Endothelial cell of umbilical vein (primary cell): Measurements from ENCODE around the gene HNRNPH1. TPM values are rescaled to one million over a fixed set of nuclear protein-coding genes. Genes with fewer than 3 reads are reported as not detected.

Source experiments
- BruUV-seq: library from RNA; stranded (reverse); fragments of 400-500 nt; replicated peaks from 2 replicates; lab custom pipeline; 2021; lab: Mats Ljungman, UMichigan
- CTCF ChIA-PET: fragments of 300-600, 350-600 bp; sonication (Branson Sonifier 250); formaldehyde crosslinking; loops from one replicate; lab custom pipeline; 2021; ENCODE audit warnings: antibody characterized with exemption, inconsistent platforms; lab: Charles Lee
- POLR2A ChIA-PET: fragments of 300-600, 350-600 bp; sonication (Branson Sonifier 250); formaldehyde crosslinking; loops from one replicate; lab custom pipeline; 2021; ENCODE audit warnings: antibody characterized with exemption, inconsistent platforms; lab: Charles Lee
- DNase-seq: peaks from one replicate; pipeline ENCODE4 v3.0.0-alpha.2; 2011; ENCODE audit warnings: low read depth, low spot score
- FAIRE-seq: peaks from 2 replicates; lab custom pipeline; 2011; peaks lifted over from hg19 to GRCh38; lab: Jason Lieb, UNC
- H2AFZ ChIP-seq: 2 replicates; pipeline ENCODE4 v1.6.0; 2012; ENCODE audit warnings: low read depth, low read length, control low read depth, inconsistent platforms
- H3K27ac ChIP-seq: 2 replicates; pipeline ENCODE4 v1.5.1; 2011; ENCODE audit warnings: low read depth, mild to moderate bottlenecking, control low read depth, low read length, moderate library complexity; ENCODE audit not compliant: insufficient read depth
- H3K27me3 ChIP-seq, 2 experiments: 2 replicates each; pipeline versions ENCODE4 v1.6.0 to v1.6.1; 2011; ENCODE audit warnings: low read length in 2 of 2, mixed read lengths in 1 of 2; ENCODE audit not compliant: control insufficient read depth in 2 of 2, insufficient read depth in 2 of 2
- H3K36me3 ChIP-seq, 2 experiments: 2 replicates in 1 of 2; 3 replicates in 1 of 2; pipeline ENCODE4 v1.5.1; 2011; ENCODE audit warnings: low read length in 2 of 2, mild to moderate bottlenecking in 1 of 2, moderate library complexity in 1 of 2; ENCODE audit not compliant: control insufficient read depth in 2 of 2, insufficient read depth in 2 of 2; ENCODE audit errors: extremely low read depth in 1 of 2
- H3K4me1 ChIP-seq: 3 replicates; pipeline ENCODE4 v1.5.1; 2011; ENCODE audit warnings: mild to moderate bottlenecking, low read length; ENCODE audit not compliant: control insufficient read depth, insufficient read depth; ENCODE audit errors: extremely low read depth
- H3K4me2 ChIP-seq: 2 replicates; pipeline ENCODE4 v1.6.1; 2011; ENCODE audit warnings: low read length, control low read depth, mixed read lengths; ENCODE audit not compliant: insufficient read depth
- H3K4me3 ChIP-seq, 3 experiments: fragments of 200-600 bp in 1 of 3; sonication (generic), shearing (Covaris generic) in 1 of 3; replicated peaks in 1 of 3; 2 replicates each; pipeline ENCODE4 v1.5.1; 2011 to 2016; ENCODE audit warnings: control low read depth in 3 of 3, low read length in 3 of 3, mild to moderate bottlenecking in 2 of 3, inconsistent platforms in 1 of 3, low read depth in 1 of 3, moderate library complexity in 1 of 3; ENCODE audit not compliant: insufficient read depth in 1 of 3
- H3K79me2 ChIP-seq: 2 replicates; pipeline ENCODE4 v1.6.0; 2012; ENCODE audit warnings: low read length, inconsistent platforms; ENCODE audit not compliant: control insufficient read depth, insufficient read depth
- H3K9ac ChIP-seq: replicated peaks from 2 replicates; pipeline ENCODE3; 2011; ENCODE audit warnings: low read length, control low read depth; ENCODE audit not compliant: insufficient read depth; ENCODE audit errors: extremely low read depth
- H3K9me1 ChIP-seq: replicated peaks from 3 replicates; pipeline ENCODE4 v1.6.0; 2011; ENCODE audit warnings: mild to moderate bottlenecking, low read length; ENCODE audit not compliant: control insufficient read depth, insufficient read depth; ENCODE audit errors: extremely low read depth
- H3K9me3 ChIP-seq: replicated peaks from 2 replicates; pipeline ENCODE4 v1.5.1; 2012; ENCODE audit warnings: low read length, inconsistent platforms; ENCODE audit not compliant: control insufficient read depth, insufficient read depth
- H4K20me1 ChIP-seq: replicated peaks from 2 replicates; pipeline ENCODE3; 2011; ENCODE audit warnings: mild to moderate bottlenecking, low read length; ENCODE audit not compliant: control insufficient read depth, insufficient read depth; ENCODE audit errors: extremely low read depth
- EZH2 ChIP-seq: IDR thresholded peaks from 2 replicates; pipeline ENCODE4 v1.6.1; 2012; ENCODE audit warnings: borderline replicate concordance, low read depth, mild to moderate bottlenecking, moderate library complexity, low read length, inconsistent platforms; ENCODE audit not compliant: severe bottlenecking
- FOS ChIP-seq: IDR thresholded peaks from 2 replicates; pipeline ENCODE4 v1.6.1; 2011; ENCODE audit warnings: mild to moderate bottlenecking, low read length, moderate library complexity, borderline replicate concordance; ENCODE audit not compliant: insufficient read depth
- GATA2 ChIP-seq: IDR thresholded peaks from 2 replicates; pipeline ENCODE4 v1.7.0; 2011; ENCODE audit warnings: low read depth, mild to moderate bottlenecking, moderate library complexity, mixed read lengths, low read length; ENCODE audit not compliant: insufficient read length, insufficient read depth
- JUN ChIP-seq: IDR thresholded peaks from 2 replicates; pipeline ENCODE4 v1.6.1; 2011; ENCODE audit warnings: borderline replicate concordance, low read depth; ENCODE audit not compliant: insufficient read length, insufficient read depth
- MAX ChIP-seq: IDR thresholded peaks from 2 replicates; pipeline ENCODE4 v1.6.1; 2011; ENCODE audit not compliant: insufficient read depth, insufficient read length
- MYC ChIP-seq: IDR thresholded peaks from one replicate; pipeline ENCODE4 v1.6.1; 2011; ENCODE audit warnings: mild to moderate bottlenecking, low read depth, low read length
- POLR2A ChIP-seq: IDR thresholded peaks from 2 replicates; pipeline ENCODE4 v1.6.1; 2012; ENCODE audit warnings: low read depth, mild to moderate bottlenecking, control low read depth, low read length
- POLR2AphosphoS5 ChIP-seq: IDR thresholded peaks from 2 replicates; pipeline ENCODE4 v1.6.1; 2012; ENCODE audit warnings: low read depth, mild to moderate bottlenecking, control low read depth, low read length, moderate library complexity; ENCODE audit not compliant: insufficient read depth
- dilution Hi-C: fragments of 300-500 bp; cut with MboI; formaldehyde crosslinking; loops from one replicate; pipeline ENCODE4 v1.15.0; 2019; ENCODE audit warnings: low sequenced_read_pairs; ENCODE audit not compliant: extremely low pct_ligation_motif_present
- intact Hi-C: fragments of 100-400 bp; cut with micrococcal nuclease; formaldehyde crosslinking; loops from one replicate; pipeline ENCODE4 v1.10.0; 2022
- polyA plus RNA-seq, 4 experiments: library from polyadenylated mRNA; depleted of rRNA in 3 of 4; stranded (reverse) in 3 of 4; unstranded in 1 of 4; fragments of >200 nt; gene quantifications; 2 replicates each; pipeline versions ENCODE4 v1.2.1 to v1.2.3, GENCODE V29; 2011 to 2012; ENCODE audit warnings: missing spikeins in 1 of 4
- total RNA-seq: library from RNA; stranded (reverse); gene quantifications from 2 replicates; pipeline ENCODE4 v1.2.3, GENCODE V29; 2021
- TF ChIP-seq, protein P1 (sequence below), 2 donors: IDR thresholded peaks; 1 replicate in 1 of 2; 2 replicates in 1 of 2; pipeline ENCODE4 v1.5.1; 2011; ENCODE audit warnings: low read length in 2 of 2, mild to moderate bottlenecking in 2 of 2, moderate library complexity in 2 of 2, control low read depth in 1 of 2, inconsistent platforms in 1 of 2, low read depth in 1 of 2; ENCODE audit not compliant: insufficient read depth in 1 of 2; ENCODE audit errors: extremely low read depth in 1 of 2

The HNRNPH1 gene
- total and polyA plus RNA-seq, 2 donors (not counting 3 experiments of a cell fraction or from before 2014, with no cell fraction given) = 348 to 993 TPM

DNA sequence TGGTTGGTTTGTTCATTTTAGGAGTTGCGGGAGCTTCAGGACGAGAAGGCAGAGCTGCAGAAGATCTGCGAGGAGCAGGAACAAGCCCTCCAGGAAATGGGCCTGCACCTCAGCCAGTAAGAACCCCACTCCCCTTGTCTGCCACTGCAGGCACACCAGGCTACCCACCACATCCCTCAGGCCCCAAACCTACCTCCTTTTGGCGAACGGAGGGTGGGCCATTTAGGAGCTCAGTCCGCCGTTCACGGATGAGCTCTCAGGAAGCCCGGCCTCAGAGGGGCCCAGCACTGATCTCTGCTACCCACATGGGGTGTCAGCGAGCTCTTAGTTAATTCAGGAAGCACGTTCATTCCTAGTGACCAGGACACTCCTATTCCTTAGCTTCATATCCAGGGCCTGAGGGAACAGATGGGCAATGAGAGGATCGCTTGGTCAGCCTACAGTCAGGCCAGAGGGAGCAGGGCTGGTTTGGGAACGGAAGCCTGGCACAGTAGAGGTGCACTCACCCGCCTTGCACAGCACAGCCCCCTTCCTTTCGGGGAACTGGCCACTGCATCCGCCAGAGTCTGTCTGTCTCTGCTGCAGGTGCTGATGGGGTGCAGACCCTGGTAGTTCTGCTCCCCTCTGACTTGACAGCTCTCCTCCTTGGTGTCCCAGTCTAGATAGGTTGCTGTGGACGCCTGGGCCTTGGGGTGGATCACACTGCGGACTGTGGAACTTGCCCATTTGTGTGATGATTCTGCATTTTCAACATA, 21.4 kb downstream of the HNRNPH1 start:
- Histone ChIP-seq H3K27ac (no peak overlapping the region), H3K9me3 (no peaks in the 10 kb centered on the region), H3K36me3 (peaks cover 7 to 45% of the 10 kb centered on the region in 2 experiments), H3K4me1 (no peaks in the 10 kb centered on the region), H3K4me2 (no peak overlapping the region), H3K4me3 (no peak overlapping the region), H3K9me1 (no peaks in the 10 kb centered on the region), H3K79me2 (no peaks in the 10 kb centered on the region), H3K9ac (no peak overlapping the region), H4K20me1 (no peaks in the 10 kb centered on the region), H2AFZ (no peak overlapping the region), H3K27me3 (no peaks in the 10 kb centered on the region)
- BruUV-seq = no TSS peak
- dilution Hi-C loops = no loop called here
- POLR2A ChIA-PET = interaction anchor here (0.6 kb wide), 1 partner anchor 38 kb away, joined by 4 read pairs; no protein-coding TSS in a partner anchor
- CTCF ChIA-PET = no interaction called here
- intact Hi-C loops = no loop called here
- DNase-seq = no peak
- no peak for FAIRE-seq
- TF ChIP-seq MAX (no peak), GATA2 (no peak), POLR2AphosphoS5 (no peak), FOS (no peak)

DNA sequence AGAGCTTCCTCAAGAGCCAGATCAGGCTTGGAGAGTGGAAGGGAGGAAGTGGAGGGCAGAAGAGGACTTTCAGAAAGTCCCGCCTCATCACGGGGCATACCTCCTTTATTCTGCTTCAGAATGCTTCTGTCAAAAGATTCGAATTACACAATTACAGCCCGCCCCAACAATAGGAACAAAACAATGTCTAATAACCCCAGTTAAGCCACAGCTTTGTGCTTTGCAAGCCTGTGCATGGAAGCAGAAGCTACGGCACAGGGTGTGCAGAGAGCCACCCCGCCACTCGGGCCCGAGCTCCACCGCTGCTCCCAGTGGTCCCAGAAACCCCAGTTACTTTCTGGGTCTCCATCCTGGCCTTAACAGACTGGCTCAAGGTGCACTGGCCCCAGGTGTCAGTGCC, 23.5 kb downstream of the HNRNPH1 start:
- H3K9me3 ChIP-seq = no peaks in the 10 kb centered on the region
- H3K4me3 ChIP-seq = no peak overlapping the region
- H3K4me2 ChIP-seq = no peak overlapping the region
- intact Hi-C loops (no loop called here), dilution Hi-C loops (no loop called here)
- DNase-seq (no peak), FAIRE-seq (no peak)
- no peak overlapping the region for H3K27ac ChIP-seq
- no TSS peak for BruUV-seq
- H2AFZ ChIP-seq = no peak overlapping the region
- TF ChIP-seq MYC (no peak), POLR2AphosphoS5 (no peak), POLR2A (no peak), FOS (no peak), JUN (no peak), GATA2 (no peak), EZH2 (no peak), MAX (no peak)
- TF ChIP-seq, protein P1, sequence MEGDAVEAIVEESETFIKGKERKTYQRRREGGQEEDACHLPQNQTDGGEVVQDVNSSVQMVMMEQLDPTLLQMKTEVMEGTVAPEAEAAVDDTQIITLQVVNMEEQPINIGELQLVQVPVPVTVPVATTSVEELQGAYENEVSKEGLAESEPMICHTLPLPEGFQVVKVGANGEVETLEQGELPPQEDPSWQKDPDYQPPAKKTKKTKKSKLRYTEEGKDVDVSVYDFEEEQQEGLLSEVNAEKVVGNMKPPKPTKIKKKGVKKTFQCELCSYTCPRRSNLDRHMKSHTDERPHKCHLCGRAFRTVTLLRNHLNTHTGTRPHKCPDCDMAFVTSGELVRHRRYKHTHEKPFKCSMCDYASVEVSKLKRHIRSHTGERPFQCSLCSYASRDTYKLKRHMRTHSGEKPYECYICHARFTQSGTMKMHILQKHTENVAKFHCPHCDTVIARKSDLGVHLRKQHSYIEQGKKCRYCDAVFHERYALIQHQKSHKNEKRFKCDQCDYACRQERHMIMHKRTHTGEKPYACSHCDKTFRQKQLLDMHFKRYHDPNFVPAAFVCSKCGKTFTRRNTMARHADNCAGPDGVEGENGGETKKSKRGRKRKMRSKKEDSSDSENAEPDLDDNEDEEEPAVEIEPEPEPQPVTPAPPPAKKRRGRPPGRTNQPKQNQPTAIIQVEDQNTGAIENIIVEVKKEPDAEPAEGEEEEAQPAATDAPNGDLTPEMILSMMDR (IDR thresholded peaks at IDR 0.05; ENCODE audit: extremely low read depth in 1 of 2, insufficient read depth in 1 of 2, low read depth in 1 of 2, low read length in 2 of 2) = no peak
- no peaks in the 10 kb centered on the region for H3K9me1 ChIP-seq
- ChIA-PET CTCF (no interaction called here), POLR2A (interaction anchor here (0.6 kb wide), 1 partner anchor 9 kb away, joined by 5 read pairs; no protein-coding TSS in a partner anchor)
- H3K36me3 ChIP-seq = peaks cover 2 to 37% of the 10 kb centered on the region in 2 experiments
- no peaks in the 10 kb centered on the region for H4K20me1 ChIP-seq
- no peaks in the 10 kb centered on the region for H3K27me3 ChIP-seq
- no peaks in the 10 kb centered on the region for H3K79me2 ChIP-seq
- H3K9ac ChIP-seq = no peak overlapping the region
- no peaks in the 10 kb centered on the region for H3K4me1 ChIP-seq
